ENCODE data around the gene SPZ1. TPM values are rescaled to one million over a fixed set of nuclear protein-coding genes. Genes with fewer than 3 reads are reported as not detected.

Gene SPZ1
- total and polyA plus RNA-seq, 2 of the 13 experiments (the other 11 are each of a cell fraction or from before 2014, with no cell fraction given), result not detected

GRCh38 chr5:80309871-80310665, 9.7 kb upstream of the SPZ1 start:
- Histone ChIP-seq H3K4me3 (replicated peaks in 1 of 3; ENCODE audit: insufficient read depth in 1 of 3, low read depth in 2 of 3, low read length in 3 of 3) (no peak overlapping the region), H3K27me3 (ENCODE audit: control insufficient read depth in 1 of 2, insufficient read depth in 2 of 2, low read length in 2 of 2) (peaks cover 0 to 2% of the 10 kb centered on the region in 2 experiments; a peak in 1 of 5 replicates), H3K9me3 (ENCODE audit: low read length) (no peaks in the 10 kb centered on the region), H3K79me2 (ENCODE audit: insufficient read depth, low read length) (no peaks in the 10 kb centered on the region), H2AFZ (ENCODE audit: low read length) (no peak overlapping the region), H3K4me2 (ENCODE audit: low read depth, low read length) (no peak overlapping the region), H4K20me1 (ENCODE audit: insufficient read depth, low read length) (no peaks in the 10 kb centered on the region), H3K9ac (ENCODE audit: insufficient read depth, low read depth, low read length) (no peak overlapping the region), H3K27ac (ENCODE audit: extremely low read length, insufficient read depth, low read length) (no peak overlapping the region), H3K4me1 (ENCODE audit: insufficient read depth, low read length) (peaks cover 8% of the 10 kb centered on the region; the same call in 1 of the 2 replicates), H3K36me3 (replicated peaks in 1 of 2; ENCODE audit: control insufficient read depth in 1 of 2, insufficient read depth in 2 of 2, low read length in 2 of 2) (no peaks in the 10 kb centered on the region)
- CTCF ChIA-PET (ENCODE audit: low intra/inter-chr PET ratio, low total read pairs), result no interaction called here
- FAIRE-seq (no peak), ATAC-seq (no peak), DNase-seq (ENCODE audit: low spot score) (no peak)
- 44% methylated on average over 7 of the region's 34 CpGs for WGBS (ENCODE audit: low lambda C conversion rate)
- POLR2A ChIA-PET, result no interaction called here
- BruUV-seq (replicated peaks), result no TSS peak
- intact Hi-C loops (cut with micrococcal nuclease; ENCODE audit: unreplicated experiment), result no loop called here
- TF ChIP-seq HHEX (CRISPR knock-in tag; IDR thresholded peaks at IDR 0.05) (no peak), ZNF850 (CRISPR knock-in tag; conservative IDR thresholded peaks at IDR 0.05) (peak; percentile 96; the same call in 1 of the 2 replicates)
- in situ Hi-C loops (cut with HindIII; ENCODE audit: extremely low pct_ligation_motif_present, low pct_unique_long_range_greater_than_20kb), result no loop called here

- no peak overlapping the region for H3K4me2 ChIP-seq (ENCODE audit: low read depth, low read length)
- TF ChIP-seq ZBTB3 (CRISPR knock-in tag; IDR thresholded peaks at IDR 0.05; ENCODE audit: borderline replicate concordance, low read depth) (no peak), IKZF4 (CRISPR knock-in tag; IDR thresholded peaks at IDR 0.05; ENCODE audit: borderline replicate concordance, low read depth, not compliant biosample characterization) (no peak), ZNF569 (CRISPR knock-in tag; IDR thresholded peaks at IDR 0.05; ENCODE audit: borderline replicate concordance) (no peak)
- intact Hi-C loops (cut with micrococcal nuclease; ENCODE audit: unreplicated experiment) (no loop called here), in situ Hi-C loops (cut with HindIII; ENCODE audit: extremely low pct_ligation_motif_present, low pct_unique_long_range_greater_than_20kb) (no loop called here)
- no peak for DNase-seq (ENCODE audit: low spot score)
- FAIRE-seq, result no peak
- no peaks in the 10 kb centered on the region for H4K20me1 ChIP-seq (ENCODE audit: insufficient read depth, low read length)
- H3K9me3 ChIP-seq (ENCODE audit: low read length), result no peaks in the 10 kb centered on the region
- H3K9ac ChIP-seq (ENCODE audit: insufficient read depth, low read depth, low read length), result no peak overlapping the region
- no peaks in the 10 kb centered on the region for H3K36me3 ChIP-seq (replicated peaks in 1 of 2; ENCODE audit: control insufficient read depth in 1 of 2, insufficient read depth in 2 of 2, low read length in 2 of 2)
- H3K79me2 ChIP-seq (ENCODE audit: insufficient read depth, low read length), result no peaks in the 10 kb centered on the region
- CTCF ChIA-PET (ENCODE audit: low intra/inter-chr PET ratio, low total read pairs), result no interaction called here
- no peaks in the 10 kb centered on the region for H3K4me1 ChIP-seq (ENCODE audit: insufficient read depth, low read length)
- WGBS (ENCODE audit: low lambda C conversion rate), result 0% methylated on average over 1 of the region's 1 CpG
- POLR2A ChIA-PET, result no interaction called here
- ATAC-seq, result no peak
- H3K27ac ChIP-seq (ENCODE audit: extremely low read length, insufficient read depth, low read length), result no peak overlapping the region
- H2AFZ ChIP-seq (ENCODE audit: low read length), result no peak overlapping the region
- BruUV-seq (replicated peaks), result no TSS peak
- no peak overlapping the region for H3K4me3 ChIP-seq (replicated peaks in 1 of 3; ENCODE audit: insufficient read depth in 1 of 3, low read depth in 2 of 3, low read length in 3 of 3)
- H3K27me3 ChIP-seq (ENCODE audit: control insufficient read depth in 1 of 2, insufficient read depth in 2 of 2, low read length in 2 of 2), result peaks cover 0 to 5% of the 10 kb centered on the region in 2 experiments; a peak in 1 of 5 replicates
Measured at GRCh38 chr5:80315244-80315643, 4.6 kb upstream of the SPZ1 start.

Data from HepG2 (cell line).